ENCODE measurements around the gene YTHDF1.

Gene YTHDF1

GRCh38 chr20:63228806-63229205 is 12.9 kb upstream of the YTHDF1 start:
- H3K4me3 ChIP-seq (ENCODE audit: low read depth, low read length) = no peak overlapping the region
- DNase-seq (ENCODE audit: low read depth) = no peak
- TF ChIP-seq MYC (IDR thresholded peaks at IDR 0.05; ENCODE audit: low read depth, low read length) (no peak), MAX (IDR thresholded peaks at IDR 0.05; ENCODE audit: low read depth, low read length) (no peak)

GRCh38 chr20:63227260-63227659 is 11.3 kb upstream of the YTHDF1 start:
- no peak overlapping the region for H3K4me3 ChIP-seq (ENCODE audit: low read depth, low read length)
- DNase-seq (ENCODE audit: low read depth) = no peak
- TF ChIP-seq MYC (IDR thresholded peaks at IDR 0.05; ENCODE audit: low read depth, low read length) = no peak
- TF ChIP-seq CTCF (IDR thresholded peaks at IDR 0.05; ENCODE audit: low read depth, low read length) = no peak
- no peak for TF ChIP-seq MAX (IDR thresholded peaks at IDR 0.05; ENCODE audit: low read depth, low read length)
- no peak for TF ChIP-seq POLR2A (IDR thresholded peaks at IDR 0.05; ENCODE audit: extremely low read depth, insufficient read length)

GRCh38 chr20:63226042-63226943 is 10.4 kb upstream of the YTHDF1 start:
- no peak for TF ChIP-seq MYC (IDR thresholded peaks at IDR 0.05; ENCODE audit: low read depth, low read length)
- TF ChIP-seq MAX (IDR thresholded peaks at IDR 0.05; ENCODE audit: low read depth, low read length) = no peak
- TF ChIP-seq POLR2A (IDR thresholded peaks at IDR 0.05; ENCODE audit: extremely low read depth, insufficient read length) = no peak
- TF ChIP-seq CTCF (IDR thresholded peaks at IDR 0.05; ENCODE audit: low read depth, low read length) = no peak
- DNase-seq (ENCODE audit: low read depth) = no peak
- no peak overlapping the region for H3K4me3 ChIP-seq (ENCODE audit: low read depth, low read length)

GRCh38 chr20:63225082-63225454 is 9.1 kb upstream of the YTHDF1 start:
- no peak for DNase-seq (ENCODE audit: low read depth)
- no peak for TF ChIP-seq MYC (IDR thresholded peaks at IDR 0.05; ENCODE audit: low read depth, low read length)
- TF ChIP-seq MAX (IDR thresholded peaks at IDR 0.05; ENCODE audit: low read depth, low read length) = no peak
- no peak for TF ChIP-seq CTCF (IDR thresholded peaks at IDR 0.05; ENCODE audit: low read depth, low read length)
- no peak for TF ChIP-seq POLR2A (IDR thresholded peaks at IDR 0.05; ENCODE audit: extremely low read depth, insufficient read length)
- H3K4me3 ChIP-seq (ENCODE audit: low read depth, low read length) = no peak overlapping the region

- TF ChIP-seq MAX (IDR thresholded peaks at IDR 0.05; ENCODE audit: low read depth, low read length) = no peak
- TF ChIP-seq MYC (IDR thresholded peaks at IDR 0.05; ENCODE audit: low read depth, low read length) = no peak
- peak; percentile 32 for DNase-seq (ENCODE audit: low read depth)
- H3K4me3 ChIP-seq (ENCODE audit: low read depth, low read length) = no peak overlapping the region
Measured at GRCh38 chr20:63224412-63225081, 8.6 kb upstream of the YTHDF1 start.

- H3K4me3 ChIP-seq (ENCODE audit: low read depth, low read length) = no peak overlapping the region
- TF ChIP-seq MAX (IDR thresholded peaks at IDR 0.05; ENCODE audit: low read depth, low read length) (no peak), POLR2A (IDR thresholded peaks at IDR 0.05; ENCODE audit: extremely low read depth, insufficient read length) (no peak), MYC (IDR thresholded peaks at IDR 0.05; ENCODE audit: low read depth, low read length) (no peak), CTCF (IDR thresholded peaks at IDR 0.05; ENCODE audit: low read depth, low read length) (no peak)
- DNase-seq (ENCODE audit: low read depth) = no peak
Measured at GRCh38 chr20:63223826-63224207, 7.9 kb upstream of the YTHDF1 start.

Measured in NB4 (cell line).